ENCODE measurements around the gene TMC3.
"Not testable (repeated sequence)": the region's sequence is repeated elsewhere in the genome, so short reads cannot be mapped to it uniquely, and the experiment has no call there.

Gene TMC3

DNA sequence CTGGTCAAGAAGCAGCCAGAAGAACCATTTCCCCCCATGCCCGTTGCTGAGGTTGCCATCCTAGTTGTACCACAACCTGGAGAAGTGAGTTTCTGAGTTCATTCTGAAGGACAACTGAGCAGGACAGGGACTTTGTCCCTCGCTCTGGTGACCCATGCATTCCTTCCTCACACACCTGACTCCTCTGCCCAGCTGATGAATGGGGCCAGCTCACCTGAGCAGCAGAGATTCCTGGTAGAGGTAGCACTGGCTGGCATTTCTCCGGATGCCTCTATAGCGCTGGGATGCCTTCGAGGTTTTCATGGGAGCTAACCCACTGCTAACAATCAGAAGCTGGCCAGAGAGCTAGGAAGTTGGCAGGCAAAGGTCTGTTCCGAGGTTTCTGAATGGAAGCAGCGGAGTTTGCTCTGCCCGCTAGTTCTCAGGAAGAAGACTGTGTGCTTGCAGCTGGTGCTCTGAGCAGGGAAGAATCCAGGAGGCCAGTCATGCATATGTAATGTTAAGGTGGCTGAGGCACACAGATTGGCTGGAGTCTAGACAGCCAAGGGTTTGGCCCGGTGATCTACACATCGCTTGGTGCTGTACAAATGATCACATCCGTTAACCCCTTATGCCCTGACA lies at the start of gene TMC3:
TSS of gene TMC3 (minus strand) at position 439 of the 621 bp plus-strand sequence. CDS start at position 303, 136 bp downstream.
- H3K9ac ChIP-seq = no peak within 1 kb of the TSS
- H3K27ac ChIP-seq = no peak within 1 kb of the TSS
- H3K9me3 ChIP-seq = no peaks in the 10 kb centered on the region
- TF ChIP-seq Cebpa-rat (IDR thresholded peaks at IDR 0.05) = no peak
- H3K27me3 ChIP-seq = no peaks in the 10 kb centered on the region
- H4K20me1 ChIP-seq = no peaks in the 10 kb centered on the region
- H3K4me2 ChIP-seq = no peak within 1 kb of the TSS
- H3K36me3 ChIP-seq = no peaks in the 10 kb centered on the region
- no peak within 1 kb of the TSS for H3K4me3 ChIP-seq
- H3K4me1 ChIP-seq = no peaks in the 10 kb centered on the region

DNA sequence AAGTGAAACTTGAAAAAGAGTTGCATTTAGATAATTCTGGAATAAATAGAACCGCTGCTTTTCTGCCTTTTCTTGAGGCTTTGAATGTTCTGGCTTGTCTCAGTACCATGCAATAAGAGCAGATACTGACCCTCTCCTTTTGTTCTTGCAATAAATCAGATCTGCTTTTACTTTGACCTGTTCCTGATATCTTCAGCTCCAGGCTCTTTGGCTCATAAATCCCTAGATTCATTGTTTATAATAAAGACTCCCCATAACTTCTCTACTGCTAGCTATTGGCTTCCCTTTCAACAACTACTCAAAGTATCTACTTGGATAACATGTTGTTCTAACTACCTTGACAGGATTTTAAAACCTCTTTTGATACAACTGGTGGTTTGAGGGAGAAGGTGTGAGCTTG lies 47.4 kb upstream of the TMC3 start:
- Histone ChIP-seq H3K4me3 (no peak overlapping the region), H3K4me2 (no peak overlapping the region), H3K9me3 (no peaks in the 10 kb centered on the region), H3K9ac (no peak overlapping the region), H3K36me3 (no peaks in the 10 kb centered on the region), H4K20me1 (no peaks in the 10 kb centered on the region), H3K27ac (no peak overlapping the region), H3K4me1 (no peaks in the 10 kb centered on the region), H3K27me3 (no peaks in the 10 kb centered on the region)
- TF ChIP-seq Cebpa-rat (IDR thresholded peaks at IDR 0.05) = no peak

DNA sequence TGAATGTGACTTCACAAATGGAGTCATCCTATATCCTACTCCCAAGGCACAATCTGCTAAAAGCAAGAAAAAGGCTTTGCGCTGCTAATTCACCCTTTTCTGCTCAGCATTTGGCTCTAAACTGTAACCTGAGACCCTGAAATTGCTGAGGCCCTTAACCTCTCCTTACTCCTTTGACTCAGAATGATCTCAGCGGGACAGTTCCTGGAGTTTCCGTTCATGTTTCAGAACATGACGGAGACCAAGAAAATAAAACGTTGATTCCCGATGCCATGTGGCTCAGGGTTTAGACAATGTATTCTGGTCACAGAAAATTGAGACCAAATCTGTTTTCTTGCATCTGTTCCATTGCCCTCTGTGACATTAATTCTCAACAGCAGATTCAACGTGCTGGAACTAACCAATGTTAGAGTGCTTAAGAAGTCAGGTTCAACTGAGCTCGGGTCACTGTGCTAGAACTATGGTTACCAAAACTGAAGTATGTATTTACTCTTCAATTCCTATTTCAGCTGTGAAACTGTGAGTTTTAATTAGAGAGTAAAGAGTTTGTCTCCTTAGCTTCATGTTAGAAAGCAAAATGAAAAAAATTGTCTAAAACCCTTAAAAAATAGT lies 45.4 kb upstream of the TMC3 start:
- no peak for TF ChIP-seq Cebpa-rat (IDR thresholded peaks at IDR 0.05)
- H4K20me1 ChIP-seq = no peaks in the 10 kb centered on the region
- no peak overlapping the region for H3K4me2 ChIP-seq
- H3K27ac ChIP-seq = no peak overlapping the region
- H3K9ac ChIP-seq = no peak overlapping the region
- H3K27me3 ChIP-seq = no peaks in the 10 kb centered on the region
- H3K4me1 ChIP-seq = peaks cover 12% of the 10 kb centered on the region
- H3K9me3 ChIP-seq = no peaks in the 10 kb centered on the region
- H3K4me3 ChIP-seq = no peak overlapping the region
- no peaks in the 10 kb centered on the region for H3K36me3 ChIP-seq

DNA sequence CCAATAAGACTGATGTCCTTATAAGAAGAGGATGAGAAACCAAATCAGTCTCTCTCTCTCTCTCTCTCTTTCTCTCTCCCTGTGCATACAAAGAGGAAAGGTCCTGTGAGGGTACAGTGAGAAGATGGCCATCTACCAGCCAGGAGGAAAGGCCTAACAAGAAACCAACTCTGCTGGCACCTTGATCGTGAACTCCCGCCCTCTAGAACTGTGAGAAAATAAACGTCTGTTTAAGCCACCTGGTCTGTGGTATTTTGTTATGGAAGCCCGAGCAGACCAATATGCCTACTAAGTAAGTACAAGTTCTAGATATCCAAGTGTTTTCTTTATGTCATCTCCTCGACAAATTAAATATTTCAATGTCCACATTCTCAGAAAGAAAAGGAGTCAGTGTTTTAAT lies 44.9 kb upstream of the TMC3 start:
- H4K20me1 ChIP-seq = no peaks in the 10 kb centered on the region
- H3K9me3 ChIP-seq = peaks cover 3% of the 10 kb centered on the region
- no peaks in the 10 kb centered on the region for H3K27me3 ChIP-seq
- H3K9ac ChIP-seq = no peak overlapping the region
- TF ChIP-seq Cebpa-rat (IDR thresholded peaks at IDR 0.05) = no peak
- no peak overlapping the region for H3K27ac ChIP-seq
- H3K36me3 ChIP-seq = no peaks in the 10 kb centered on the region
- H3K4me2 ChIP-seq = no peak overlapping the region
- peaks cover 17% of the 10 kb centered on the region for H3K4me1 ChIP-seq
- H3K4me3 ChIP-seq = no peak overlapping the region

DNA sequence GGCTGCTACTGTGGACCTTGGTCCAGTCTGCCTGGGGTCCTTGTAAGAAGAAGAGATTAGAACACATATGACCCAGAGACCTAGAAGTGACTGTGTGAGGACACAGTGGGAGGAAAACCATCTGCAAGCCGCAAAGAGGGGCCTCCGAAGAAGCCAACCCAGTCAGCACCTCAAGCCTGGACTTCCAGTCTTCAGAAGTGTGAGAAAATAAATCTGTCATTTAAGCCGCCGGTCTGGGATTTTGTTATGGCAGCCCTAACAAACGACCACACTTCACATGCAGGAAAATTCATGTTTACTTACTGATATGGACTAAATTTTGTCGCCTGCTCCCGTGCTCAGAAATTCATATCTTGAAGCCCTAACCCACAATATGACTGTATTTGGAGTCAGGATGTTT lies 44.4 kb upstream of the TMC3 start:
- no peak overlapping the region for H3K27ac ChIP-seq

GRCh38 chr15:81414274-81414968 lies 40.4 kb upstream of the TMC3 start:
- H3K4me3 ChIP-seq, H3K9me3 ChIP-seq, H3K36me3 ChIP-seq, H3K27ac ChIP-seq, H3K27me3 ChIP-seq, H4K20me1 ChIP-seq: not testable (repeated sequence)
- H3K4me1 ChIP-seq = peaks cover 22% of the 10 kb centered on the region
- H3K9ac ChIP-seq = peak overlapping the region; percentile 3; the same call in 1 of the 2 replicates
- H3K4me2 ChIP-seq = peak overlapping the region; percentile 77

More for the DNA sequence above, 44.4 kb upstream of the TMC3 start:
- H3K9ac ChIP-seq = no peak overlapping the region
- TF ChIP-seq Cebpa-rat (IDR thresholded peaks at IDR 0.05) = no peak
- no peak overlapping the region for H3K4me3 ChIP-seq
- H3K36me3 ChIP-seq = no peaks in the 10 kb centered on the region
- H3K9me3 ChIP-seq = peaks cover 7% of the 10 kb centered on the region
- peaks cover 22% of the 10 kb centered on the region for H3K4me1 ChIP-seq
- H3K4me2 ChIP-seq = no peak overlapping the region
- H3K27me3 ChIP-seq = no peaks in the 10 kb centered on the region
- no peaks in the 10 kb centered on the region for H4K20me1 ChIP-seq

DNA sequence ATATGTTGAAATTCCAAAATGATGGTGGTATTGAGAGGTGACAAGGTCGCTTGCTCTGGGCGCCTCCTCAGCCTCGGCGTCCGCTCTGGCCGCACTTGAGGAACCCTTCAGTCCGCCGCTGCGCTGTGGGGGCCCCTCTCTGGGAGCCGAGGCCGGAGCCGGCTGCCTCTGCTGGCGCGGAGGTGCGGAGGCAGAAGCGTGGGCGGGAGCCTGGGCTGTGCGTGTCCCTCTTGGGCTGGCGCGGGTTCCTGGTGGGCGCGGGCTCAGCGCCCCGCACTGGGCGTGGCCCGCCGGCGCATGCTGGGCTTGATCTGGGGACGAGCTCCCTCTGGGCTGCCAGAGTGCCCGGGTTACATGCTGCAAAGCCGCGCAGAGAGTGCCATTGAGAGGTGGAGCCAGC lies 39.8 kb upstream of the TMC3 start:
- no peak overlapping the region for H3K9ac ChIP-seq
- H3K4me3 ChIP-seq = no peak overlapping the region
- H3K27ac ChIP-seq = no peak overlapping the region
- no peaks in the 10 kb centered on the region for H3K27me3 ChIP-seq
- peaks cover 7% of the 10 kb centered on the region for H3K9me3 ChIP-seq
- no peaks in the 10 kb centered on the region for H3K36me3 ChIP-seq
- H4K20me1 ChIP-seq = no peaks in the 10 kb centered on the region
- H3K4me1 ChIP-seq = peaks cover 22% of the 10 kb centered on the region
- TF ChIP-seq Cebpa-rat (IDR thresholded peaks at IDR 0.05) = no peak
- peak overlapping the region; percentile 77 for H3K4me2 ChIP-seq

DNA sequence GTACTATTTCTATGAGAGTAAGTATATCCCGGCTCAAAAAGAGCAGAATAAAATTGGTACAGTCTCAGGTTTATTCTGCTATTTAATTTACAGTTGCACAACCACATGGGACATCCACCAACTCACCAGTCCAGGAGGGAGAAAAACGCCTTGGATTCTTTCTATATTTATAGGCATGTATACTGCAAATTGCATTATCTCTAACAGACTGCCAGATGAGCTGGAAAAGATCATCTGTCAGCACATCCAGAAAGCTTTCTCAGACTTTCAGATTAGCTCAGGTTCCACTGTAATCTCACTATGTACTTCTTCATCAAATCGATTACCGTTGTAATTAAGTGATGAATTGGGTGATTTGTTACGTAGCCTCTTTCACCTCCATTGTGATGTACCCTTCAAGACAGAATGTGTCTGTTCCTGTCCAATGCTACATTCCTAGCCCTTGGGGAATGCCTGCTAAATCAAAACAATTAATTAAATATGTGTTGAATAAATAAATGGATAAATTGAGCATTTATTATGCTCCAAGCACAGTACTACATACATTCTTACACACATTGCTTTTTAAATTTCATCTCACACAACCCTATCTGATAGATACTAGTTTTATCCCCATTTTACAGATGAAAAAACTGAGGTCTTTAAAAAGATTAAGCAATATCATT lies 38.1 kb upstream of the TMC3 start:
- Histone ChIP-seq H3K9ac (no peak overlapping the region), H3K9me3 (peaks cover 7% of the 10 kb centered on the region), H3K4me1 (peaks cover 22% of the 10 kb centered on the region), H3K27me3 (no peaks in the 10 kb centered on the region), H3K27ac (no peak overlapping the region), H3K36me3 (no peaks in the 10 kb centered on the region), H3K4me3 (no peak overlapping the region), H4K20me1 (no peaks in the 10 kb centered on the region), H3K4me2 (no peak overlapping the region)
- TF ChIP-seq Cebpa-rat (IDR thresholded peaks at IDR 0.05) = no peak

DNA sequence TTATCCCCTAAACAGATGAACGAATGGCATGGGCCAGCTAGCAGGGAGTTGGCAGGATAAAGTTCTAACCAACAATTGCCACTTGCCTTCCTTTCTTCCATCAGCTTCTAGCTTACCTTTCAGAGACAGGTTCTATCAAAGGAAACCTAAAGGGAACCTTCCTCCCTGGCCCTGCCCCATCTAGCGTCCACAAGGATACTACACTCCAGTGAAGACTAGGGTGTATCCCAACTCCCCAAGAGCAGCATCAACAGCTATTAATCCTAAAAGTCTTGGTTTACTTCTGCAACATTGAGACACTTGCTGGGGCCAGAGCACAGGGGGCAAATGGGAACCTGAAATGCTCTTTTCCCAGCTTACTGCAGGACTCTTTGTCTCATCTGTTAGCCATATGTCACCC lies 37.0 kb upstream of the TMC3 start:
- Histone ChIP-seq H3K9ac (no peak overlapping the region), H3K4me1 (peaks cover 22% of the 10 kb centered on the region), H4K20me1 (no peaks in the 10 kb centered on the region), H3K27me3 (no peaks in the 10 kb centered on the region), H3K4me3 (no peak overlapping the region), H3K4me2 (no peak overlapping the region), H3K9me3 (peaks cover 7% of the 10 kb centered on the region), H3K36me3 (no peaks in the 10 kb centered on the region), H3K27ac (no peak overlapping the region)
- no peak for TF ChIP-seq Cebpa-rat (IDR thresholded peaks at IDR 0.05)

DNA sequence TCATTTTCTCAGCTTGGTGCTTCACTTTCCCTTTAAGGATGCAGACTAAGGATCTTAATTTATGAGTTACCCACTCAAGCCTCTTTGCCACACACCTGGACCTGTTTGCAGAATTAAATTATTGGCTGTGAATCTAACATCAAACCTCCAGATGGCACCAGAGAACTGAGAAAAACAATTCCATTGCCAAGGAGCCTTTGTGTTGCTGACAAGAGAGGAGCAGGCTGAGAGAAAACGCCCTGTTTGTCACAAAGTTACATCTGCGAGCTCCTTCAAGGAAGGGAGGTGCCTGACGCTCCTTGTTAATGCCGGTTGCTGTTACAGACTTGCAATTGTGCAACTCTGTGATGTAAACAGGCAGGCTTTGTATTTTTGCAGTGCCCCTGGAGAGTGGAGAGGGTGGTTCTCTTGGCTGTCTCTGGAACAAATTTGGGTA lies 36.3 kb upstream of the TMC3 start:
- H3K4me2 ChIP-seq = peak overlapping the region; percentile 8; the same call in 1 of the 2 replicates
- peak; percentile 35; the same call in 1 of the 2 replicates for TF ChIP-seq Cebpa-rat (IDR thresholded peaks at IDR 0.05)
- peaks cover 19% of the 10 kb centered on the region for H3K4me1 ChIP-seq
- H3K36me3 ChIP-seq = no peaks in the 10 kb centered on the region
- no peak overlapping the region for H3K9ac ChIP-seq
- H3K27me3 ChIP-seq = no peaks in the 10 kb centered on the region
- peaks cover 7% of the 10 kb centered on the region for H3K9me3 ChIP-seq
- H3K27ac ChIP-seq = no peak overlapping the region
- H4K20me1 ChIP-seq = no peaks in the 10 kb centered on the region
- no peak overlapping the region for H3K4me3 ChIP-seq
